Kidney (tissue), 14 donors: ENCODE data around the gene TMA7. TPM values are rescaled to one million over a fixed set of nuclear protein-coding genes. Genes with fewer than 3 reads are reported as not detected.

ENCODE experiments used
- DNase-seq, 5 donors: peaks; one replicate each; pipeline ENCODE4 v3.0.0-alpha.2; 2013 to 2020
- FAIRE-seq: peaks from 2 replicates; lab custom pipeline; 2012; peaks lifted over from hg19 to GRCh38; lab: Jason Lieb, UNC
- H3K27ac ChIP-seq, 2 donors: one replicate each; pipeline ENCODE4 v1.7.0; 2013; ENCODE audit warnings: low read depth in 2 of 2, low read length in 2 of 2, inconsistent platforms in 1 of 2
- H3K27me3 ChIP-seq: one replicate; pipeline ENCODE4 v1.7.1; 2013; ENCODE audit warnings: low read length, inconsistent platforms; ENCODE audit not compliant: control insufficient read depth, insufficient read depth
- H3K36me3 ChIP-seq, 3 donors: one replicate each; pipeline versions ENCODE4 v1.7.0 to v1.7.1; 2013; ENCODE audit warnings: low read length in 3 of 3, control low read depth in 1 of 3, inconsistent platforms in 1 of 3; ENCODE audit not compliant: insufficient read depth in 3 of 3, control insufficient read depth in 2 of 3
- H3K4me1 ChIP-seq, 3 donors: one replicate each; pipeline versions ENCODE4 v1.7.0 to v1.7.1; 2013; ENCODE audit warnings: low read length in 3 of 3, inconsistent platforms in 1 of 3, low read depth in 1 of 3; ENCODE audit not compliant: control insufficient read depth in 2 of 3, insufficient read depth in 2 of 3
- H3K4me3 ChIP-seq, 3 donors: one replicate each; pipeline versions ENCODE4 v1.7.0 to v1.8.1; 2013; ENCODE audit warnings: low read length in 3 of 3, control low read depth in 1 of 3, inconsistent platforms in 1 of 3
- H3K9ac ChIP-seq, 3 donors: one replicate each; pipeline versions ENCODE4 v1.7.0 to v1.7.1; 2013; ENCODE audit warnings: low read length in 3 of 3, control low read depth in 1 of 3, inconsistent platforms in 1 of 3
- H3K9me3 ChIP-seq, 3 donors: one replicate each; pipeline versions ENCODE4 v1.7.0 to v1.7.1; 2013; ENCODE audit warnings: low read length in 3 of 3, control low read depth in 1 of 3, inconsistent platforms in 1 of 3; ENCODE audit not compliant: control insufficient read depth in 2 of 3, insufficient read depth in 1 of 3
- CTCF ChIP-seq: IDR thresholded peaks from 3 replicates; pipeline ENCODE4 v1.5.1; 2012; ENCODE audit warnings: mild to moderate bottlenecking, moderate library complexity, borderline replicate concordance; ENCODE audit not compliant: insufficient read depth; ENCODE audit errors: extremely low read depth
- intact Hi-C: fragments of 100-400 bp; cut with DNase I; formaldehyde crosslinking; loops from one replicate; pipeline ENCODE4 v1.11.1; 2022
- polyA plus RNA-seq: library from polyadenylated mRNA; stranded (reverse); fragments of 350-450 nt; fragmentation: Illumina TruSeq; extraction: RNeasy Lipid Tissue Mini Kit (QIAGEN cat#74804); gene quantifications from one replicate; pipeline ENCODE4 v1.2.3, GENCODE V29; 2014; ENCODE audit warnings: low read depth, low replicate concordance; ENCODE audit not compliant: insufficient read depth
- total RNA-seq: library from RNA; stranded (reverse); fragmentation: NEBNext Ultra II Directional; extraction: Animal tissue kit (Norgen Biotek cat#: 25700); gene quantifications from one replicate; pipeline ENCODE4 v1.2.1, GENCODE V29; 2021
- donor health status: control.
- donor health status: control.
- donor health status: control.
- donor health status: control.
- donor health status: control.
- donor health status: DM: yes; HTN: yes; CAD: no.
- donor health status: Normal renal cell carcinoma (clear cell type).

Gene TMA7
- total and polyA plus RNA-seq, 2 donors from 2014 or later: 195 to 631 TPM

GRCh38 chr3:48437812-48438211, 2.2 kb upstream of the TMA7 start:
- intact Hi-C loops: loop anchor here (5.0 to 10.0 kb wide), 2 partner anchors 36 to 163 kb away; no protein-coding TSS in a partner anchor
- Histone ChIP-seq H3K9ac (no peak overlapping the region), H3K27me3 (no peaks in the 10 kb centered on the region), H3K36me3 (peaks cover 0 to 10% (median 2%) of the 10 kb centered on the region in 3 donors), H3K4me1 (peaks cover 3 to 35% (median 29%) of the 10 kb centered on the region in 3 donors), H3K9me3 (no peaks in the 10 kb centered on the region), H3K4me3 (no peak overlapping the region), H3K27ac (no peak overlapping the region)
- no peak for TF ChIP-seq CTCF
- DNase-seq (peak in 1 of 5 donors; percentile 32), FAIRE-seq (no peak)

GRCh38 chr3:48440590-48440958, 517 bp downstream of the TMA7 start:
- Histone ChIP-seq H3K36me3 (peaks cover 2 to 12% (median 4%) of the 10 kb centered on the region in 3 donors), H3K9me3 (no peaks in the 10 kb centered on the region), H3K4me3 (peak overlapping the region; percentile 94 to 100 (median 97)), H3K27me3 (no peaks in the 10 kb centered on the region), H3K9ac (peak overlapping the region; percentile 67 to 86 (median 82)), H3K4me1 (peaks cover 0 to 10% (median 5%) of the 10 kb centered on the region in 3 donors), H3K27ac (peak overlapping the region; percentile 90 to 97)
- intact Hi-C loops: no loop called here
- no peak for TF ChIP-seq CTCF
- DNase-seq (peak in 2 of 5 donors; percentile 44 to 66), FAIRE-seq (no peak)

- Histone ChIP-seq H3K9ac (peak overlapping the region in 1 of 3 donors; percentile 51), H3K27ac (no peak overlapping the region), H3K4me3 (peak overlapping the region in 1 of 3 donors; percentile 100), H3K27me3 (no peaks in the 10 kb centered on the region), H3K9me3 (no peaks in the 10 kb centered on the region), H3K36me3 (peaks cover 2 to 12% (median 4%) of the 10 kb centered on the region in 3 donors), H3K4me1 (peaks cover 0 to 13% (median 11%) of the 10 kb centered on the region in 3 donors)
- no peak for TF ChIP-seq CTCF
- FAIRE-seq (no peak), DNase-seq (no peak)
- intact Hi-C loops: no loop called here
Measured at GRCh38 chr3:48441940-48442339, 1.9 kb downstream of the TMA7 start.
